HCT116 (cell line): ENCODE measurements around the gene TTC21B. TPM values are rescaled to one million over a fixed set of nuclear protein-coding genes. Genes with fewer than 3 reads are reported as not detected.

ENCODE experiments used
- ATAC-seq: fragments of 200-7000 bp; cut with Tn5 transposase; 2 replicates; pipeline ENCODE4 v1.9.1; 2020; ENCODE audit warnings: mild to moderate bottlenecking, moderate library complexity
- BruUV-seq: library from RNA; stranded (reverse); fragments of 400-500 nt; replicated peaks from 2 replicates; lab custom pipeline; 2021; lab: Mats Ljungman, UMichigan
- CTCF ChIA-PET: fragments of 300-600 bp; sonication (Branson Sonifier 250); formaldehyde crosslinking; loops from one replicate; lab custom pipeline; 2021; ENCODE audit warnings: antibody characterized with exemption; lab: Charles Lee
- POLR2A ChIA-PET: fragments of 300-600, 350-600 bp; sonication (Branson Sonifier 250); formaldehyde crosslinking; loops from one replicate; lab custom pipeline; 2021; ENCODE audit warnings: antibody characterized with exemption; lab: Charles Lee
- RAD21 ChIA-PET, 2 experiments: fragments of 300-600 bp; sonication (Branson Sonifier 250); formaldehyde crosslinking; loops; one replicate each; lab custom pipeline; 2023; ENCODE audit warnings: low total read pairs in 2 of 2; ENCODE audit not compliant: uncharacterized antibody in 2 of 2, unreplicated experiment in 2 of 2, low non-redundant PET in 1 of 2; lab: Charles Lee
- DNase-seq: peaks from one replicate; pipeline ENCODE4 v3.0.0-alpha.2; 2010; ENCODE audit warnings: low read depth, low spot score
- H2AFZ ChIP-seq: fragments of 200-600 bp; shearing (Covaris generic), sonication (generic); 2 replicates; pipeline ENCODE4 v1.6.1; 2017; ENCODE audit warnings: low read depth, mixed run types, mixed read lengths, antibody characterized with exemption, low read length; ENCODE audit not compliant: poor library complexity, severe bottlenecking
- H3K27ac ChIP-seq: 2 replicates; pipeline ENCODE4 v1.5.1; 2012; ENCODE audit warnings: low read depth, low read length
- H3K27me3 ChIP-seq: fragments of 200-600 bp; sonication (generic); 2 replicates; pipeline ENCODE4 v1.6.1; 2016; ENCODE audit warnings: mixed run types, low read length, mixed read lengths; ENCODE audit not compliant: insufficient read depth
- H3K36me3 ChIP-seq, 2 experiments: fragments of 200-500 bp in 1 of 2; fragments of 200-600 bp in 1 of 2; sonication (Bioruptor generic) in 1 of 2; sonication (generic) in 1 of 2; 2 replicates each; pipeline versions ENCODE4 v1.5.1 to v1.6.1; 2014 to 2016; ENCODE audit warnings: low read length in 2 of 2, inconsistent platforms in 1 of 2, mixed read lengths in 1 of 2, mixed run types in 1 of 2; ENCODE audit not compliant: insufficient read depth in 2 of 2, control insufficient read depth in 1 of 2
- H3K4me1 ChIP-seq, 2 experiments: fragments of 200-600 bp in 1 of 2; sonication (generic) in 1 of 2; 2 replicates each; pipeline versions ENCODE4 v1.5.1 to v1.6.1; 2012 to 2017; ENCODE audit warnings: low read length in 2 of 2, inconsistent platforms in 1 of 2, mild to moderate bottlenecking in 1 of 2, mixed read lengths in 1 of 2, mixed run types in 1 of 2, moderate library complexity in 1 of 2; ENCODE audit not compliant: insufficient read depth in 2 of 2, control insufficient read depth in 1 of 2
- H3K4me2 ChIP-seq: fragments of 200-600 bp; sonication (generic); 2 replicates; pipeline ENCODE4 v1.6.1; 2017; ENCODE audit warnings: mixed run types, low read length, mixed read lengths
- H3K4me3 ChIP-seq, 2 experiments: fragments of 200-600 bp in 1 of 2; sonication (generic) in 1 of 2; replicated peaks in 1 of 2; 2 replicates each; pipeline ENCODE4 v1.5.1; 2011 to 2016; ENCODE audit warnings: low read length in 2 of 2, control low read depth in 1 of 2, low read depth in 1 of 2, mild to moderate bottlenecking in 1 of 2, mixed read lengths in 1 of 2, mixed run types in 1 of 2
- H3K79me2 ChIP-seq: fragments of 200-600 bp; sonication (generic); 2 replicates; pipeline ENCODE4 v1.6.1; 2017; ENCODE audit warnings: mild to moderate bottlenecking, mixed run types, low read length, moderate library complexity, mixed read lengths; ENCODE audit not compliant: insufficient read depth
- H3K9ac ChIP-seq: fragments of 200-600 bp; sonication (generic); 2 replicates; pipeline ENCODE4 v1.6.1; 2016; ENCODE audit warnings: low read length, mixed read lengths
- H3K9me2 ChIP-seq: fragments of 200-600 bp; sonication (generic), shearing (Covaris generic); 2 replicates; pipeline ENCODE4 v1.6.1; 2017; ENCODE audit warnings: mixed run types, mild to moderate bottlenecking, moderate library complexity; ENCODE audit not compliant: insufficient read depth
- H3K9me3 ChIP-seq, 2 experiments: fragments of 200-500 bp in 1 of 2; fragments of 200-600 bp in 1 of 2; sonication (Bioruptor generic) in 1 of 2; sonication (generic) in 1 of 2; 2 replicates each; pipeline ENCODE4 v1.6.1; 2014 to 2017; ENCODE audit warnings: low read length in 2 of 2, mixed read lengths in 2 of 2, inconsistent platforms in 1 of 2, low read depth in 1 of 2, mild to moderate bottlenecking in 1 of 2, mixed run types in 1 of 2, moderate library complexity in 1 of 2; ENCODE audit not compliant: control insufficient read depth in 1 of 2, insufficient read depth in 1 of 2
- H4K20me1 ChIP-seq: fragments of 200-600 bp; sonication (generic), shearing (Covaris generic); 2 replicates; pipeline ENCODE4 v1.6.1; 2017; ENCODE audit warnings: mixed run types, mild to moderate bottlenecking, moderate library complexity; ENCODE audit not compliant: insufficient read depth
- ATF3 ChIP-seq: IDR thresholded peaks from 2 replicates; pipeline ENCODE4 v1.6.1; 2012
- CEBPB ChIP-seq: IDR thresholded peaks from 2 replicates; pipeline ENCODE4 v1.6.1; 2012; ENCODE audit warnings: low read depth
- ELF1 ChIP-seq: IDR thresholded peaks from 2 replicates; pipeline ENCODE4 v1.6.1; 2012; ENCODE audit warnings: low read depth, borderline replicate concordance
- EZH2 ChIP-seq: fragments of 200-600 bp; sonication (generic); IDR thresholded peaks from 2 replicates; pipeline ENCODE4 v1.6.1; 2017; ENCODE audit warnings: antibody characterized with exemption, mixed run types
- POLR2A ChIP-seq: IDR thresholded peaks from 2 replicates; pipeline ENCODE4 v1.7.0; 2011; ENCODE audit warnings: borderline replicate concordance; ENCODE audit not compliant: insufficient read depth, insufficient read length; ENCODE audit errors: extremely low read depth
- POLR2AphosphoS5 ChIP-seq: IDR thresholded peaks from 2 replicates; pipeline ENCODE4 v1.6.1; 2011; ENCODE audit warnings: mild to moderate bottlenecking, low read depth, low read length, moderate library complexity
- RAD21 ChIP-seq: IDR thresholded peaks from 2 replicates; pipeline ENCODE4 v1.6.1; 2012; ENCODE audit warnings: low read depth, mild to moderate bottlenecking
- REST ChIP-seq: IDR thresholded peaks from 2 replicates; pipeline ENCODE4 v1.6.1; 2012; ENCODE audit warnings: low read depth
- SIN3A ChIP-seq: IDR thresholded peaks from 2 replicates; pipeline ENCODE4 v1.6.1; 2012; ENCODE audit warnings: low read depth
- SP1 ChIP-seq: IDR thresholded peaks from 2 replicates; pipeline ENCODE4 v1.6.1; 2012; ENCODE audit warnings: low read depth
- YY1 ChIP-seq: IDR thresholded peaks from 2 replicates; pipeline ENCODE4 v1.6.1; 2011; ENCODE audit warnings: low read length, low read depth, moderate library complexity, mild to moderate bottlenecking; ENCODE audit not compliant: insufficient replicate concordance; ENCODE audit errors: extremely low read depth
- ZBTB33 ChIP-seq: IDR thresholded peaks from 2 replicates; pipeline ENCODE4 v1.6.1; 2011; ENCODE audit warnings: mild to moderate bottlenecking, low read length, moderate library complexity; ENCODE audit not compliant: insufficient replicate concordance; ENCODE audit errors: extremely low read depth
- ZFX ChIP-seq: fragments of 450-650 bp; IDR thresholded peaks from 2 replicates; pipeline ENCODE4 v1.6.1; 2017
- intact Hi-C: fragments of 100-400 bp; cut with micrococcal nuclease; formaldehyde crosslinking; loops from 2 replicates; pipeline ENCODE4 v1.10.0; 2022
- total RNA-seq: library from RNA; stranded (reverse); gene quantifications from one replicate; pipeline ENCODE4 v1.2.1, GENCODE V29; 2021; ENCODE audit not compliant: unreplicated experiment
- TF ChIP-seq, protein P1 (sequence below): IDR thresholded peaks from 2 replicates; pipeline ENCODE4 v1.6.1; 2012

The TTC21B gene
- total RNA-seq, 1 experiment from 2014 or later = 12.2 TPM

- Histone ChIP-seq H2AFZ (no peak overlapping the region), H3K4me3 (no peak overlapping the region), H3K79me2 (no peaks in the 10 kb centered on the region), H3K9ac (no peak overlapping the region), H3K36me3 (peaks cover 0 to 5% of the 10 kb centered on the region in 2 experiments; a peak in 1 of 4 replicates), H3K27me3 (no peaks in the 10 kb centered on the region)
- POLR2A ChIA-PET = no interaction called here
- no peak for TF ChIP-seq ELF1
- TF ChIP-seq RAD21 = no peak
- no peak for TF ChIP-seq CEBPB
- no peak for TF ChIP-seq ATF3
- no peak for TF ChIP-seq ZBTB33
- TF ChIP-seq, protein P1, sequence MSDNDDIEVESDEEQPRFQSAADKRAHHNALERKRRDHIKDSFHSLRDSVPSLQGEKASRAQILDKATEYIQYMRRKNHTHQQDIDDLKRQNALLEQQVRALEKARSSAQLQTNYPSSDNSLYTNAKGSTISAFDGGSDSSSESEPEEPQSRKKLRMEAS = no peak
- TF ChIP-seq SIN3A = no peak
- no peak for TF ChIP-seq POLR2AphosphoS5
- TF ChIP-seq, all 23 proteins: peak for 0
- Histone ChIP-seq H4K20me1 (no peaks in the 10 kb centered on the region), H3K4me1 (no peaks in the 10 kb centered on the region), H3K9me3 (no peaks in the 10 kb centered on the region), H3K27ac (no peak overlapping the region), H3K4me2 (no peak overlapping the region), H3K9me2 (no peaks in the 10 kb centered on the region)
- no TSS peak for BruUV-seq
- RAD21 ChIA-PET = no interaction called here
- intact Hi-C loops = no loop called here
- DNase-seq (no peak), ATAC-seq (no peak)
- CTCF ChIA-PET = no interaction called here
Measured at GRCh38 chr2:165891345-165891744, 62.2 kb downstream of the TTC21B start.

DNA sequence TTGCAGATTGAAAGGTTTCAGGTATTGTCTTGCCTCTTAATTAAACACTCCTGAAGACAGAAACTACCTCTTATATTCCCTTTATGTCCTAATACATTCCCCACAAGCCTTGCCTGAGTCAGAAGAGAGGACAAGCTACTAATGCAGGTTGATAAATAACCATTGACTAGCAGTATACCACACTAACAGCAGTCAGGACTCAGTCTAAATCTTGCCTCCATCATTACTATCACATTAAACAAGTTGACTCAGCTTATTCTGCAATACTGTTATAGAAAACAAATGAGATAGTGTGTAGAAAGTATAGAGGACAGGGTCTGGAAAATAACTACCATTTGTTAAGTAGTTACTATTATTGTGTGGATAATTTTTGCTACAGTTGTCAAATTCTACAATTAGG is 63.8 kb downstream of the TTC21B start:
- Histone ChIP-seq H3K4me1 (no peaks in the 10 kb centered on the region), H3K9ac (no peak overlapping the region), H3K36me3 (peaks cover 0 to 5% of the 10 kb centered on the region in 2 experiments; a peak in 1 of 4 replicates), H3K4me3 (no peak overlapping the region), H3K79me2 (no peaks in the 10 kb centered on the region), H3K4me2 (no peak overlapping the region), H3K27me3 (no peaks in the 10 kb centered on the region), H3K9me2 (no peaks in the 10 kb centered on the region), H3K9me3 (no peaks in the 10 kb centered on the region), H4K20me1 (no peaks in the 10 kb centered on the region), H3K27ac (no peak overlapping the region), H2AFZ (no peak overlapping the region)
- BruUV-seq = no TSS peak
- ATAC-seq (no peak), DNase-seq (no peak)
- ChIA-PET RAD21 (no interaction called here), POLR2A (no interaction called here), CTCF (interaction anchor here (1.0 kb wide), 1 partner anchor 16 kb away, joined by 3 read pairs; no protein-coding TSS in a partner anchor)
- intact Hi-C loops = no loop called here
- TF ChIP-seq, protein P1 = no peak
- no peak for TF ChIP-seq YY1
- no peak for TF ChIP-seq REST
- no peak for TF ChIP-seq EZH2
- TF ChIP-seq SP1 = no peak
- TF ChIP-seq POLR2AphosphoS5 = no peak
- TF ChIP-seq POLR2A = no peak
- TF ChIP-seq ZFX = no peak
